CD4-positive, CD25-positive, alpha-beta regulatory T cell (primary cell): ENCODE measurements around the gene GPR15LG. TPM values are rescaled to one million over a fixed set of nuclear protein-coding genes. Genes with fewer than 3 reads are reported as not detected.
A peak's percentile ranks its signal among the peaks of the same experiment; 100 is the strongest.

Experiments used
- ATAC-seq, 2 donors: fragments of 150-1000 bp; cut with Tn5 transposase; one replicate each; pipeline ENCODE4 v1.10.0; 2021; ENCODE audit warnings: low read depth in 2 of 2, moderate number of reproducible peaks in 2 of 2, moderate library complexity in 1 of 2
- DNase-seq, 3 donors: peaks; one replicate each; pipeline versions ENCODE4 v3.0.0 to v3.0.0-alpha.2; 2012 to 2022; ENCODE audit warnings: mixed read lengths in 1 of 3
- H3K27ac ChIP-seq: one replicate; pipeline ENCODE4 v1.7.0; 2013; ENCODE audit warnings: mild to moderate bottlenecking, low read length; ENCODE audit not compliant: insufficient read depth, poor library complexity, severe bottlenecking
- H3K27me3 ChIP-seq: one replicate; pipeline ENCODE4 v1.7.0; 2013; ENCODE audit warnings: low read length; ENCODE audit not compliant: control insufficient read depth, insufficient read depth
- H3K36me3 ChIP-seq: one replicate; pipeline ENCODE4 v1.7.0; 2013; ENCODE audit warnings: mild to moderate bottlenecking, low read length, moderate library complexity; ENCODE audit not compliant: control insufficient read depth, insufficient read depth
- H3K4me1 ChIP-seq: 2 replicates; pipeline ENCODE4 v1.7.0; 2013; ENCODE audit warnings: mild to moderate bottlenecking, low read length; ENCODE audit not compliant: insufficient read depth, control insufficient read depth, poor library complexity, severe bottlenecking
- H3K4me3 ChIP-seq: one replicate; pipeline ENCODE4 v1.7.0; 2013; ENCODE audit warnings: low read depth, mild to moderate bottlenecking, low read length, moderate library complexity
- H3K9me3 ChIP-seq, 2 experiments: 1 replicate in 1 of 2; 2 replicates in 1 of 2; pipeline ENCODE4 v1.7.0; 2013; ENCODE audit warnings: low read length in 2 of 2, mild to moderate bottlenecking in 1 of 2, moderate library complexity in 1 of 2; ENCODE audit not compliant: control insufficient read depth in 2 of 2
- H3K27ac Mint-ChIP-seq, 3 donors: one replicate each; pipeline ENCODE4 v1.8.0; 2020 to 2022; ENCODE audit warnings: mild to moderate bottlenecking in 3 of 3, mixed read lengths in 3 of 3, moderate library complexity in 2 of 3
- H3K27me3 Mint-ChIP-seq: one replicate; pipeline ENCODE4 v1.8.0; 2022; ENCODE audit warnings: mild to moderate bottlenecking, mixed read lengths
- H3K36me3 Mint-ChIP-seq: one replicate; pipeline ENCODE4 v1.8.0; 2020; ENCODE audit warnings: mixed read lengths
- H3K4me1 Mint-ChIP-seq, 4 donors: one replicate each; pipeline ENCODE4 v1.8.0; 2020 to 2022; ENCODE audit warnings: mixed read lengths in 4 of 4, mild to moderate bottlenecking in 1 of 4
- H3K4me3 Mint-ChIP-seq, 4 donors: one replicate each; pipeline ENCODE4 v1.8.0; 2020 to 2022; ENCODE audit warnings: mild to moderate bottlenecking in 4 of 4, mixed read lengths in 4 of 4, moderate library complexity in 3 of 4
- H3K9me3 Mint-ChIP-seq, 7 donors: one replicate each; pipeline ENCODE4 v1.8.0; 2020 to 2022; ENCODE audit warnings: mixed read lengths in 7 of 7, mild to moderate bottlenecking in 3 of 7, moderate library complexity in 2 of 7
- polyA plus RNA-seq, 4 donors: library from polyadenylated mRNA; unstranded; fragments of 300-500 nt; fragmentation: Illumina TruSeq; gene quantifications; one replicate each; pipeline ENCODE4 v1.2.3, GENCODE V29; 2021
- total RNA-seq: library from RNA; stranded (reverse); gene quantifications from one replicate; pipeline ENCODE4 v1.2.3, GENCODE V29; 2022

The GPR15LG gene
- total and polyA plus RNA-seq, 5 donors from 2014 or later: not detected

DNA sequence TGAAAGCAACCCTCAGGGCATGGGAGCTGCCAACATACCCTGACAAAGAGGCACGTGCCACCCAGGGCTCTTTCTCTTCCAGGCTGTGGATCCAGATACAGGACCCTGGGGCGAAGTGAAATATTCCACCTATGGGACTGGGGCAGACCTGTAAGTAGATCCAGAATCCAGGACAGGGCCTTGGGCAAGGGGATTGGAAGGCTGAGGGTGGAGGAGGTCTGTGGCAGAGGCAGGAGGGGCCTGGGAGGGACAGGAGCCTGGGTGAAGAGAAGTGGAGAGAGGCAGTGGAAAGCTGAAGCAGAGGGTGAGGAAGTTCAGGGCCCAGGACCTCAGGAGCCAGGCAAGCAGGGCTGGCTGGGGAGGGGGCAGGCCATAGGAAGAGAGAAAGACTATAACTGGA, 38.0 kb downstream of the GPR15LG start:
- H3K27me3 ChIP-seq: no peaks in the 10 kb centered on the region
- H3K36me3 Mint-ChIP-seq: no peaks in the 10 kb centered on the region
- H3K27ac ChIP-seq: no peak overlapping the region
- H3K9me3 Mint-ChIP-seq: no peaks in the 10 kb centered on the region
- no peaks in the 10 kb centered on the region for H3K27me3 Mint-ChIP-seq
- H3K27ac Mint-ChIP-seq: no peak overlapping the region
- H3K4me3 Mint-ChIP-seq: no peak overlapping the region
- ATAC-seq: no peak
- no peaks in the 10 kb centered on the region for H3K4me1 ChIP-seq
- peaks cover 0 to 4% (median 0%) of the 10 kb centered on the region in 4 donors for H3K4me1 Mint-ChIP-seq
- no peaks in the 10 kb centered on the region for H3K9me3 ChIP-seq
- H3K4me3 ChIP-seq: no peak overlapping the region
- no peaks in the 10 kb centered on the region for H3K36me3 ChIP-seq
- no peak for DNase-seq

DNA sequence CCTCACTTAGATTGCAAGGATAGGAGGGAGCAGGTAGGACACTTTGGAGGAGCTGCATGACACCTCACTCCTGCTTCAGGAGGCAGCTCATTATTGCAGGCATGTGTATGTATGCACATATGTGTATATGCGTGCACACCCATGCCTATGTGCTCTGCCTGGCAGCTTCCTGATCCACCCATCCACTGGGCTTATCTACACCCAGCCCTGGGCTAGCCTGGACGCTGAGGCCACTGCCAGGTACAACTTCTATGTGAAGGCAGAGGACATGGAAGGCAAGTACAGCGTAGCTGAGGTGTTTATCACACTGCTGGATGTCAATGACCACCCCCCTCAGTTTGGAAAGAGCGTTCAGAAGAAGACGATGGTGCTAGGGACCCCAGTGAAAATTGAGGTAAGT, 38.4 kb downstream of the GPR15LG start:
- no peak for ATAC-seq
- peak overlapping the region in 1 of 3 donors; percentile 63 for H3K27ac Mint-ChIP-seq
- H3K27me3 Mint-ChIP-seq: no peaks in the 10 kb centered on the region

DNA sequence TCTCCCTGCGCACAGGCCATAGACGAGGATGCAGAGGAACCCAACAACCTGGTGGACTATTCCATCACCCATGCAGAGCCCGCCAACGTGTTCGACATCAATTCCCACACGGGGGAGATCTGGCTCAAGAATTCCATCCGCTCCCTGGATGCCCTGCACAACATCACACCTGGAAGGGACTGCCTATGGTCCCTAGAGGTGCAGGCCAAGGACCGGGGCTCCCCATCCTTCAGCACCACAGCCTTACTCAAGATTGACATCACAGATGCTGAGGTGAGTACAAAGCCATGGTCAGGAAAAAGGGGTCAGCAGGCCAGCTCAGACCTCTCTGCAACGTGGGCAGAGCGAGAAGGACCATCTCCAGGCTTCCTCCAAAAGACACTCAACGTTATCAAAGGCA, 39.5 kb downstream of the GPR15LG start:
- no peaks in the 10 kb centered on the region for H3K9me3 Mint-ChIP-seq
- Histone ChIP-seq H3K9me3 (no peaks in the 10 kb centered on the region), H3K4me1 (no peaks in the 10 kb centered on the region), H3K36me3 (no peaks in the 10 kb centered on the region), H3K27ac (no peak overlapping the region), H3K27me3 (no peaks in the 10 kb centered on the region), H3K4me3 (no peak overlapping the region)
- H3K4me3 Mint-ChIP-seq: no peak overlapping the region
- no peaks in the 10 kb centered on the region for H3K27me3 Mint-ChIP-seq
- H3K4me1 Mint-ChIP-seq: peaks cover 0 to 4% (median 0%) of the 10 kb centered on the region in 4 donors
- H3K27ac Mint-ChIP-seq: no peak overlapping the region
- H3K36me3 Mint-ChIP-seq: no peaks in the 10 kb centered on the region
- no peak for DNase-seq
- no peak for ATAC-seq

More for the DNA sequence above, 38.4 kb downstream of the GPR15LG start:
- Mint-ChIP-seq H3K4me3 (no peak overlapping the region), H3K9me3 (no peaks in the 10 kb centered on the region), H3K4me1 (peaks cover 0 to 4% (median 0%) of the 10 kb centered on the region in 4 donors), H3K36me3 (no peaks in the 10 kb centered on the region)
- no peak for DNase-seq
- H3K4me3 ChIP-seq: no peak overlapping the region
- no peaks in the 10 kb centered on the region for H3K4me1 ChIP-seq
- H3K27ac ChIP-seq: no peak overlapping the region
- no peaks in the 10 kb centered on the region for H3K36me3 ChIP-seq
- no peaks in the 10 kb centered on the region for H3K9me3 ChIP-seq
- H3K27me3 ChIP-seq: no peaks in the 10 kb centered on the region

DNA sequence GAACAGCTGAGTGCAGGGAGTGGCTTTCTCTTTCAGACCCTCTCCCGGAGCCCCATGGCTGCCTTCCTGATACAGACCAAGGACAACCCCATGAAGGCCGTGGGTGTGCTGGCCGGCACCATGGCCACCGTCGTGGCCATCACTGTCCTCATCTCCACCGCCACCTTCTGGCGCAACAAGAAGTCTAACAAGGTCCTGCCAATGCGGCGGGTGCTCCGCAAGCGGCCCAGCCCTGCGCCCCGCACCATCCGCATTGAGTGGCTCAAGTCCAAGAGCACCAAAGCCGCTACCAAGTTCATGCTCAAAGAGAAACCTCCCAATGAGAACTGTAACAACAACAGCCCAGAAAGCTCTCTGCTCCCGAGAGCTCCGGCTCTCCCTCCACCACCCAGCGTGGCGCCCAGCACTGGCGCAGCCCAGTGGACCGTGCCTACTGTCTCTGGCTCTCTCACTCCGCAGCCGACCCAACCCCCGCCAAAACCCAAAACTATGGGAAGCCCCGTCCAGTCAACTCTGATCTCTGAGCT, 40.5 kb downstream of the GPR15LG start:
- ATAC-seq (no peak), DNase-seq (no peak)
- Histone ChIP-seq H3K36me3 (no peaks in the 10 kb centered on the region), H3K27me3 (no peaks in the 10 kb centered on the region), H3K9me3 (no peaks in the 10 kb centered on the region), H3K4me1 (no peaks in the 10 kb centered on the region), H3K27ac (no peak overlapping the region), H3K4me3 (no peak overlapping the region)
- no peak overlapping the region for H3K27ac Mint-ChIP-seq
- H3K36me3 Mint-ChIP-seq: no peaks in the 10 kb centered on the region
- peaks cover 0 to under 1% (median 0%) of the 10 kb centered on the region in 7 donors for H3K9me3 Mint-ChIP-seq
- peaks cover 0 to 4% (median 0%) of the 10 kb centered on the region in 4 donors for H3K4me1 Mint-ChIP-seq
- H3K4me3 Mint-ChIP-seq: peak overlapping the region in 1 of 4 donors; percentile 51
- no peaks in the 10 kb centered on the region for H3K27me3 Mint-ChIP-seq

DNA sequence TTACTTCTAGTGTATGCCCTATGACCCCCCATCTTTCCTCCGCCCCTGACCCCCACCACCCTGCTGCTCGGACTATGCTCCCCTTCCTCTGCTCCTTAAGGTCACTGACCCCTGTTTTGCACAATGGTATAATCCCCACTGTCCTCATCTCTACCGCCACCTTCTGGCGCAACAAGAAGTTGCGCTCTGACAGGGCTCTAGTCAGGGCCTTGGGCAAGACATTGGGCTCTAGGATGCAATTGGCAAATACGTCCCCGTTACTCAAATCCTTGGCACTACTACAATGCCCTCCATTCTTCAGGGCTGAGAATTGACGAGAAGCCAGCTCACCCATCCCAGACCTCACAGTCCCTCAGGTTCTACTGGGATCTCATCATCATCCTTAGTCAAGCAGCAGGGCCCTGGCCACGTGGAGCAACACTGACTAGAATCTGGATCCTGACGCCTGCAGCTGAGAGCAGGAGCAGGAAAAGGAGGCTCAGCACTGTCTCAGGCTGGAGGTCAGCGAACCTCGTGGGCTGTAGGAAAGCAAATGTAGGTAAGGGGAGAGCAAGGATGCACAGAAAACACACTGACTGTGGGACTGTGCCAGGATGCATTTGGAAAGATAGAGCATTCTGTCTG, 41.1 kb downstream of the GPR15LG start:
- H3K27me3 Mint-ChIP-seq: no peaks in the 10 kb centered on the region
- H3K36me3 Mint-ChIP-seq: no peaks in the 10 kb centered on the region
- peaks cover 0 to 5% (median 2%) of the 10 kb centered on the region in 7 donors for H3K9me3 Mint-ChIP-seq
- H3K27ac Mint-ChIP-seq: no peak overlapping the region
- Histone ChIP-seq H3K4me3 (no peak overlapping the region), H3K4me1 (no peaks in the 10 kb centered on the region), H3K27me3 (no peaks in the 10 kb centered on the region), H3K36me3 (no peaks in the 10 kb centered on the region), H3K27ac (no peak overlapping the region), H3K9me3 (peaks cover 0 to 6% of the 10 kb centered on the region in 2 experiments)
- DNase-seq (peak in 1 of 3 donors; percentile 40), ATAC-seq (peak in 1 of 2 donors; percentile 17)
- peak overlapping the region in 1 of 4 donors; percentile 51 for H3K4me3 Mint-ChIP-seq
- peaks cover 0 to 4% (median 0%) of the 10 kb centered on the region in 4 donors for H3K4me1 Mint-ChIP-seq

DNA sequence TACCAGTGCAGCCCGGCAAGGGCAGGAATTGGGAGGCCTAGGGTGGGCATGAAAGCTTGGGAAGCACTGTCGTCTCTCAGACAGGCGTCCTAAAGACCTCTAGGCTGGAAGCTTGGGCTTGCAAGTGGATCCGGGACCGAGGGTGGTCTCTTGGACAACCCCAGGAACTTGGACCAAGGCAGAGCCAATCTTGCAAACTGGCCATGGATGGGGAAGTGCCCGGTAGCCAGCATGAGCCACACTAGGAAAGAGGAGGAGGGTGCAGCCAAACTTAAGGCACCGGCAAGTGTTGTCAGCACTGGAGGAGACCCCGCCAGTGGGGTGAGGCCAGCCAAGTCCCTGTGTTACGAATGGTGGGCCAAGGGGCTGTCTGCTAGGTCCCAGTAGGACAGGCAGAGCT, 43.2 kb downstream of the GPR15LG start:
- H3K4me3 ChIP-seq: no peak overlapping the region
- Mint-ChIP-seq H3K27ac (no peak overlapping the region), H3K4me3 (no peak overlapping the region), H3K36me3 (no peaks in the 10 kb centered on the region), H3K9me3 (peaks cover 0 to 5% (median 4%) of the 10 kb centered on the region in 7 donors), H3K27me3 (no peaks in the 10 kb centered on the region), H3K4me1 (peaks cover 0 to 4% (median 0%) of the 10 kb centered on the region in 4 donors)
- H3K4me1 ChIP-seq: no peaks in the 10 kb centered on the region
- ATAC-seq: no peak
- no peak for DNase-seq
- no peak overlapping the region for H3K27ac ChIP-seq
- peaks cover 0 to 6% of the 10 kb centered on the region in 2 experiments for H3K9me3 ChIP-seq
- H3K36me3 ChIP-seq: no peaks in the 10 kb centered on the region
- H3K27me3 ChIP-seq: no peaks in the 10 kb centered on the region

DNA sequence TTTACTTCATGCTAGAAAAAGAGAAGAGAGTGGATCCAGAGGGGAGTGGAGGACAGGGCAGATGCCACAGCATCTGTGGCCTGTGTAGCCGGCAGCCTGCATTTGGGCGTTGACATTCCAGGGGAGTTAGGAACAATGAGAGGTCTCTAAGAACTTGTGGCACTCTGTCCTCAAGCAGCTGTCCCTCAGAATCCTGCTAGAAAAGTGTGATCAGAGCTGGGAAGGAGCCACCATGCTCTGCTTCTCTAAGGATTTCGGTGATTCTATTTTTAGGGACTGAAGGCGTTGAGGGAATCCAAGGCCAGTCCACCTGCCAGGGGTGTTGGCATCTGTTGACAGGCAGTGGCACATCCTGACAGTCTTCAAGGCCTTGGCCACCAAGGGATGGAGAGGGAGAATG, 44.1 kb downstream of the GPR15LG start:
- Mint-ChIP-seq H3K36me3 (no peaks in the 10 kb centered on the region), H3K27me3 (no peaks in the 10 kb centered on the region), H3K4me3 (no peak overlapping the region), H3K9me3 (peaks cover 0 to 5% (median 4%) of the 10 kb centered on the region in 7 donors), H3K27ac (no peak overlapping the region), H3K4me1 (peaks cover 0 to 4% (median 0%) of the 10 kb centered on the region in 4 donors)
- H3K27ac ChIP-seq: no peak overlapping the region
- ATAC-seq (no peak), DNase-seq (no peak)
- H3K27me3 ChIP-seq: no peaks in the 10 kb centered on the region
- H3K36me3 ChIP-seq: no peaks in the 10 kb centered on the region
- H3K9me3 ChIP-seq: peaks cover 0 to 6% of the 10 kb centered on the region in 2 experiments
- no peaks in the 10 kb centered on the region for H3K4me1 ChIP-seq
- no peak overlapping the region for H3K4me3 ChIP-seq

DNA sequence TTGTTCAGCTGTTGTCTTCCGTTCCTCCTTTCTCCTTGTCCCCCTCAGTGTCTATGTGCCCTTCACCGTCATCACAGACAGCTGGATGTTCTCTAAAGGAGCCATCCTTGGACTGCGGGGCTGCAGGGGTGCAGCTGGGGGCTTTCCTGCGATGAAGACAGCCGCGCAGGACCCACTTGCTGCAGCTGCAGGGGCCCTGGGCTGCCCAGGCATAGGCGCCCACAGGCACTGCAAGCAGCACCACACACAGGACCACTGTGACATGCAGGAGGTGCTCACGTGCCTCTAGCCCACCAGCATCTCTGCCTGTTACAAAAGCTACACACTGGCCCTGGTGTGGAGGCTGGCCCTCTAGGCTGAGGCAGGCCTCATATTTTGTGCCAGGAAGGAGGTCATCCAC, 48.3 kb downstream of the GPR15LG start:
- no peak overlapping the region for H3K4me3 Mint-ChIP-seq
- no peaks in the 10 kb centered on the region for H3K4me1 Mint-ChIP-seq
- no peak overlapping the region for H3K4me3 ChIP-seq
- no peak overlapping the region for H3K27ac ChIP-seq
- no peaks in the 10 kb centered on the region for H3K36me3 Mint-ChIP-seq
- H3K27me3 Mint-ChIP-seq: no peaks in the 10 kb centered on the region
- H3K9me3 Mint-ChIP-seq: peaks cover 0 to 5% (median 4%) of the 10 kb centered on the region in 7 donors
- H3K27me3 ChIP-seq: no peaks in the 10 kb centered on the region
- no peaks in the 10 kb centered on the region for H3K4me1 ChIP-seq
- H3K9me3 ChIP-seq: peaks cover 0 to 6% of the 10 kb centered on the region in 2 experiments
- no peak for DNase-seq
- H3K36me3 ChIP-seq: no peaks in the 10 kb centered on the region
- no peak overlapping the region for H3K27ac Mint-ChIP-seq
- ATAC-seq: no peak
